ENCODE measurements around the gene SPOP.
A peak's percentile ranks its signal among the peaks of the same experiment; 100 is the strongest.
"Not testable (repeated sequence)": the region's sequence is repeated elsewhere in the genome, so short reads cannot be mapped to it uniquely, and the experiment has no call there.

Gene SPOP

GRCh38 chr17:49695698-49696232 is 17.9 kb upstream of the SPOP start:
- DNase-seq (ENCODE audit: low read depth in 2 of 2), result no peak

- peak in 1 of 2 donors; percentile 37 for DNase-seq (ENCODE audit: low read depth in 2 of 2)
Measured at GRCh38 chr17:49694847-49695697, 17.2 kb upstream of the SPOP start.

- no peak for DNase-seq (ENCODE audit: low read depth in 2 of 2)
Measured at GRCh38 chr17:49692751-49693150, 14.9 kb upstream of the SPOP start.

- no peak for DNase-seq (ENCODE audit: low read depth in 2 of 2)
Measured at GRCh38 chr17:49691677-49692191, 13.8 kb upstream of the SPOP start.

- no peak for DNase-seq (ENCODE audit: low read depth in 2 of 2)
Measured at GRCh38 chr17:49691086-49691676, 13.3 kb upstream of the SPOP start.

GRCh38 chr17:49690256-49690655 is 12.4 kb upstream of the SPOP start:
- no peak for DNase-seq (ENCODE audit: low read depth in 2 of 2)

- no peak for DNase-seq (ENCODE audit: low read depth in 2 of 2)
Measured at GRCh38 chr17:49688848-49689247, 11.0 kb upstream of the SPOP start.

DNA sequence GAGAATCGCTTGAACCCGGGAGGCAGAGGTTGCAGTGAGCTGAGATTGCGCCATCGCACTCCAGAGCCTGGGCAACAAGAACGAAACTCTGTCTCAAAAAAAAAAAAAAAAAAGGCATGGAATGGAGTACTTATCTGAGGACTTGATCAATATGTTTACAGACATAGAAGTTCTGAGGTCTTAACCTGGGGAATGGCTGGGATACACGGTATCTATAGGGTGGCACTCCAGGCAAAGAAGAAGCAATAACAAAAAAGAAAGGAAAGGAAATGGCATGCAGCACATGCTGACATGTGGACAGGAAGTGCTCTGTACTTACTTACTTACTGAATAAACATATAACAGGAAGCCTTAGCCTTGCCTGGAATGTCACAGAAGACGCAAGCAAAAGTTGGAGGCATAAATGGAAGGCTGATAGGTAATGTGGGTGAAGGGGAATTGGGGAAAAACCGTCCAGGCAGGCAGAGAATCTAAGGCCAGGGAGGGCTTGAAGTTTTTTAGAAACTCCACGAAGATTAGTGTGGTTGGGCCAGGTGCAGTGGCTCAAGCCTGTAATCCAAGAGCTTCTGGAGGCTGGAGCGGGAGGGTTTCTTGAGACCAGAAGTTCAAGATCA is 10.1 kb upstream of the SPOP start:
- DNase-seq (ENCODE audit: low read depth in 2 of 2), result no peak

DNA sequence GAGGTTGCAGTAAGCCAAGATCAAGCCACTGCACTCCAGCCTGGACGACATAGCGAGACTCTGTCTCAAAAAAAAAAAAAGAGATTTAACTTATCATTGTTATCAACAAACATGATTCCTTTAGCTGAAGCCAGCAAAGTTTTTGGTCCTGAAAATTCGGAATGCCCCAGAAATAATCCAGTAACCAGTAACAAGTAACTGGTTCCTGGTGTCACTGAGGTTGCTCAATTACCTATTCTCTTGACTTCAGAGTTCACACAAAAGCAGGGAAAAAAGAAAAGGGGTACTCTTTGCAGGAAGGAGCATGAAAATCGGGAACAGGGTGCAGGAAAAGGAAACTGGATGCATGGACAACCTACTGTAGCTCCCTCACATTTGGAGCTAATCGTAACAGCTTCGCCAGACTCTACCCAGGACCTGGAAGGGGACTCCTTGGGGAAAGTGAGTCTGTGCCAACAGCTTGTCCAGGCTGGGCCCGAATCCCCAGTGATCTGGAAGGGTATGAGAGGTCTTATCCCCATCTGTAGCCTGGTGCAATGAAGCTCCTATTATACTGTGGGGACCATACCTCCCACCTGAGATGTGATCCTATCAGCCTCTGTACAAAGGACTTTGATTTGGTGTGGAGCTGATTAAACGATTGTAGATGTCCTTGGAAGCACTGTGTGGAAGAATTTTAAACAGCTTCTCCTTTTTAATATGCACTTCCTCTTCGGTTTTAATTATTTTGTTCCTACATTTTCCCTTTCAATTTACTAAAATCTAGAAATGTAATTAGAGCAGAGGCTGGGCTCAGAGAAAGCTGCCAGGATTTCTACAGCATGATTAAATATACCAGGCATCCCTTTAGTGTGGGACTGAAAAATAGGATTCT is 3.4 kb upstream of the SPOP start:
- no peak for DNase-seq (ENCODE audit: low read depth in 2 of 2)

DNA sequence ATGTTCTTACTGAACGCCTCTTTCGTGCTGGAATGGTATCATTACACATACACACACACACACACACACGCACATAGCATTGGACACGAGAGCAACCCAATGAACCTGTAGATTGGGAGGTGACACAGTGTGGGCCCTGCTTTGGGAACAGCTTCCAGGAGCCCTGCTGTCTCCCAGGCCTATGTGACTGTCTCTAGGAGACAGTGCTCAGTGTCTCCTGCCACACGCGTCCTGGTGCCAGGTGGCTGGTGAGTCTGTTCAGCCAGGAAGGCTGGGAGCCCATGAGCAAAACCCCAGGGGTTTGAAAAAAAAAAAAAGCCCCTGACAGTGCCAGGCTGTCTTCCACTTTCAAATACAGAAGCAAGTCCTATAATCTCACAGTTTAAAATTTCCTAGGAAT is 2.4 kb upstream of the SPOP start:
- DNase-seq (ENCODE audit: low read depth in 2 of 2), result no peak

- peak; percentile 93 for DNase-seq (ENCODE audit: low read depth in 2 of 2)
Measured at GRCh38 chr17:49677134-49677932, 564 bp downstream of the SPOP start.

DNA sequence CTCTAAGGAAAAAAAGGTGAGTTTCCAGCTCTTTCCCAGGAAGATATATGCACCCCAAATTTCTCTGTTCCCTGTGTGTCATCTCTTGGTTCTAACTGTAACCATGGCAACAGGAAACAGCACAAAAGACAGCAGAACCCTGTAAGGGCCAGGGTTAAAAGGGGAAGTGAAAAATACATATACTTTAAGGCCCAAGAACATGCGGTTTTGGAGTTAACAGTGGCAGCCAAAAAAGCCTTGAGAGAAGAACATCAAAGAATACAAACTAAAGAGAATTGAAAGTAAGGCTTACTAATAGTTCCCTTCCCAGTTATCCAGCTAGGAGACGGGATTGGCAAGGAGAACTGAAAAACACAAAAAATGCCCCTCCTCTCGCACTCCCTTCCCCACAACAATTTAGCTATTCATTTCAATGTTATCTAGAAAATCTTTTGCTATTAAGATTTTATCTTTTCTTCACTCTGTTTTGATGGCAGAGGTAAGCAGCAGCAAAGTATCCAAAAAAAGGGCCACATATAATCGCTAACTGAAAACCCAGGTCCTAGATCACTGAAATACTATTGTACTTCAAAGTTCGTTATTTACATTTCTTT is 1.5 kb downstream of the SPOP start:
- no peak for DNase-seq (ENCODE audit: low read depth in 2 of 2)

DNA sequence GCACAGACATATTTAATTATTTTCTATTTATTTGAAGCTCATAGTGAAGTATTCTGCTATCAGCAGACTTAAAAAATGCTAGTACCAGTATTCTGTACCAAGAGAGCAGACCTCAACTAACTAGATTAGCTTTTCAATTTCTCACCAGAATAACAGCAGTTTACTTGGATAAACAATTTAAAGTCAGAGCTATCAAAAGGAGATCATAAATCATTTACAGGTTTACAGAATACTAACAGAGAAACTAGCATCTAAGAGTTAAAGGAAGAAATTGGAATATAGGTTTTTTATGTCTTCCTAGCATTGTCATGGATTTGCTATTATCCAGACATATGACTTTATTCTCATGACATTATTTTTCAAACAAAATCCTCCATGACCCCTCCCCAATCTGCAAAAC is 3.4 kb downstream of the SPOP start:
- DNase-seq (ENCODE audit: low read depth in 2 of 2), result no peak

- not testable (repeated sequence) for DNase-seq (ENCODE audit: low read depth in 2 of 2)
Measured at GRCh38 chr17:49673679-49674078, 4.2 kb downstream of the SPOP start.

DNA sequence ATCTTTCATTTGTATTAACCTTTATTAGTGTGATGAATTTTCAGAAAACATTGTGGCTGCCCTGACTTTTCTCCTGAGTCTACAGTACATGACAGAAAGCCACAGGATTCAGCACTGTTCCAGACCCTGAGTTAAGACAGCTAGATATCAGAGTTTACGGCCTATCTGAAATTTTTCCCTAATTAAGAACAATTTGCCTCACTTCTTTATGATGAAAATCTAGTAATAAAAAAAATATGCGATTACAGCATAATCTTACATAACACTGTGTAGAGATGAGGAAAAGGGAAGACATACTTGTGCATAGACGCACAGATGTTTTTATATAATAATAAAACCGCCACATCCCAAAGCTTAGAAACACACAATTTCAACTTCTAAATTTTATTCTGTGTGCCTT is 7.3 kb downstream of the SPOP start:
- DNase-seq (ENCODE audit: low read depth in 2 of 2), result no peak

- DNase-seq (ENCODE audit: low read depth in 2 of 2), result no peak
Measured at GRCh38 chr17:49670002-49670401, 7.9 kb downstream of the SPOP start.

DNA sequence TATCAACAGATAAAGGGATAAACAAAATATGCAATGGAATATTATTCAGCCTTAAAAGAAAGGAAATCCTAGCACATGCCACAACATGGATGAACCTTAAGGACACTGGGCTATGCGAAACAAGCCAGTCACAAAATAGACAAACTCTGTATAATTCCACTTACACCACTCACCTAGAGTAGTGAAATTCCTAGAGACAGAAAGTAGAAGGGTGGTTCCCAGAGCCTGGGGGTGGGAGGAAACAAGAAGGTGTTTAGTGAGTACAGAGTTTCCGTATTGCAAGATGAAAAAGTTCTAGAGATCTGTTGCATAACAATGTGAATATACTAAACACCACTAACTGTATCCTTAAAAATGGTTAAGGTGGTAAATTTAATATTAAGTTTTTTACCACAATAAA is 10.0 kb downstream of the SPOP start:
- no peak for DNase-seq (ENCODE audit: low read depth in 2 of 2)

DNA sequence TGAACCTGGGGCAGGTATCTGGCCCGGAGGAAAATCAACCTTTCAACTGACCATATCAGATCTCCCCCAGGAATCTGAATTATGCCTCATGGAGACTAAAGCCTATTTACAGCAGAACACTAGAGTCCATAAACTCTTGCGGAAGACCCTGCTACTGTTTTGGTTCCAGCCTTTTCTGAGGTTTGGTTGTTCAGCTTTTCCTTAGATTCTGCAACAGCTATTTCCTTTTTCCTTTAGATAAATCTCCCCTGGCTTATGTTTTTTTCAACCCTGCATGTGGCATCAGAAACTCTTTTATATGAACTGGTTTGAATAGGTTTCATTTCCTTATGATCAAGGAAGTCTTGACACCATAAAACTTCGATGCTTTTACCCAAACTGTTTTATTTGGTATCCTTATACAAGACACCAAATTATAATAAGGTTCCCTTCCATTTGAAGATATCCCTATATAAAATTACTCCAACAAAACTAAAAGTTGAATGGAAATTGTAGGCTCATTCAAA is 13.1 kb downstream of the SPOP start:
- no peak for DNase-seq (ENCODE audit: low read depth in 2 of 2)

DNA sequence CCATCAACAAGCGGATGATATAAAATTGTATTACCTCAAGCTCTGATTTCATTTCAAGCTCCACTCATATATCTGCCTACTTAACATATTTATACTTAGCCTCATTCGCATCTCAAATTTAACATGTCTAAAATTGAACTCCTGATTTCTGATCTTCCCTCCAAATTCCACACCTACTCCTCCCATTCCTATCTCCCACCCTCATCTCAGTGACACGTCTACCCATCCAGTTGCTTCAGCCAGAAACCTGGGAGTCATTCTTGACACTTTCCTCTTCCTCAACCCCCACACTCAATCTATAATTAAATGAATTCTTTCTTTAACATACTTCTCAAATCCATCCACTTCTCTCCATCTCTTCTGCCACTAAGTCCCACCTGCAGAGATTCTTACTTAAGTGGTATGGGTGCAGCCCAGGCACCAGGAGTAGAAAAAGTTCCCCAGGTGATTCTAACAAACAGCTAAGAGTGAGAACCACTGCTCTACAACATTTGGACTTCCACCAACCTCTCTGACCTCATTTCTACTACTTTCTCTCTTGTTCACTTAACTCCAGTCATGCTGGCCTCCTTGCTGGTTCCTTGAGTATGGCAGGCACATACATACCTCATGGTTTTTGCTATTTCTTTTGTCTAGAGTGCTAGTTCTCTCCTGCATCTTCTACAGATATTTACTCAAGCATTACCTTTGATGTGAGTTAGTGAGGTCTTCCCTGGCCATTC is 18.1 kb downstream of the SPOP start:
- DNase-seq (ENCODE audit: low read depth in 2 of 2), result no peak

All from stimulated activated CD8-positive, alpha-beta memory T cell treated with anti-CD3 and anti-CD28 coated beads, Interleukin-15, amount 100 ng/mL, for 48 hours (primary cell).